HCT116 (cell line): ENCODE measurements around the gene LAYN. TPM values are rescaled to one million over a fixed set of nuclear protein-coding genes. Genes with fewer than 3 reads are reported as not detected.

ENCODE experiments used
- ATAC-seq: fragments of 200-7000 bp; cut with Tn5 transposase; 2 replicates; pipeline ENCODE4 v1.9.1; 2020; ENCODE audit warnings: mild to moderate bottlenecking, moderate library complexity
- BruUV-seq: library from RNA; stranded (reverse); fragments of 400-500 nt; replicated peaks from 2 replicates; lab custom pipeline; 2021; lab: Mats Ljungman, UMichigan
- CTCF ChIA-PET: fragments of 300-600 bp; sonication (Branson Sonifier 250); formaldehyde crosslinking; loops from one replicate; lab custom pipeline; 2021; ENCODE audit warnings: antibody characterized with exemption; lab: Charles Lee
- POLR2A ChIA-PET: fragments of 300-600, 350-600 bp; sonication (Branson Sonifier 250); formaldehyde crosslinking; loops from one replicate; lab custom pipeline; 2021; ENCODE audit warnings: antibody characterized with exemption; lab: Charles Lee
- RAD21 ChIA-PET, 2 experiments: fragments of 300-600 bp; sonication (Branson Sonifier 250); formaldehyde crosslinking; loops; one replicate each; lab custom pipeline; 2023; ENCODE audit warnings: low total read pairs in 2 of 2; ENCODE audit not compliant: uncharacterized antibody in 2 of 2, unreplicated experiment in 2 of 2, low non-redundant PET in 1 of 2; lab: Charles Lee
- DNase-seq: peaks from one replicate; pipeline ENCODE4 v3.0.0-alpha.2; 2010; ENCODE audit warnings: low read depth, low spot score
- H2AFZ ChIP-seq: fragments of 200-600 bp; shearing (Covaris generic), sonication (generic); 2 replicates; pipeline ENCODE4 v1.6.1; 2017; ENCODE audit warnings: low read depth, mixed run types, mixed read lengths, antibody characterized with exemption, low read length; ENCODE audit not compliant: poor library complexity, severe bottlenecking
- H3K27ac ChIP-seq: 2 replicates; pipeline ENCODE4 v1.5.1; 2012; ENCODE audit warnings: low read depth, low read length
- H3K27me3 ChIP-seq: fragments of 200-600 bp; sonication (generic); 2 replicates; pipeline ENCODE4 v1.6.1; 2016; ENCODE audit warnings: mixed run types, low read length, mixed read lengths; ENCODE audit not compliant: insufficient read depth
- H3K36me3 ChIP-seq, 2 experiments: fragments of 200-500 bp in 1 of 2; fragments of 200-600 bp in 1 of 2; sonication (Bioruptor generic) in 1 of 2; sonication (generic) in 1 of 2; 2 replicates each; pipeline versions ENCODE4 v1.5.1 to v1.6.1; 2014 to 2016; ENCODE audit warnings: low read length in 2 of 2, inconsistent platforms in 1 of 2, mixed read lengths in 1 of 2, mixed run types in 1 of 2; ENCODE audit not compliant: insufficient read depth in 2 of 2, control insufficient read depth in 1 of 2
- H3K4me1 ChIP-seq, 2 experiments: fragments of 200-600 bp in 1 of 2; sonication (generic) in 1 of 2; 2 replicates each; pipeline versions ENCODE4 v1.5.1 to v1.6.1; 2012 to 2017; ENCODE audit warnings: low read length in 2 of 2, inconsistent platforms in 1 of 2, mild to moderate bottlenecking in 1 of 2, mixed read lengths in 1 of 2, mixed run types in 1 of 2, moderate library complexity in 1 of 2; ENCODE audit not compliant: insufficient read depth in 2 of 2, control insufficient read depth in 1 of 2
- H3K4me2 ChIP-seq: fragments of 200-600 bp; sonication (generic); 2 replicates; pipeline ENCODE4 v1.6.1; 2017; ENCODE audit warnings: mixed run types, low read length, mixed read lengths
- H3K4me3 ChIP-seq, 2 experiments: fragments of 200-600 bp in 1 of 2; sonication (generic) in 1 of 2; replicated peaks in 1 of 2; 2 replicates each; pipeline ENCODE4 v1.5.1; 2011 to 2016; ENCODE audit warnings: low read length in 2 of 2, control low read depth in 1 of 2, low read depth in 1 of 2, mild to moderate bottlenecking in 1 of 2, mixed read lengths in 1 of 2, mixed run types in 1 of 2
- H3K79me2 ChIP-seq: fragments of 200-600 bp; sonication (generic); 2 replicates; pipeline ENCODE4 v1.6.1; 2017; ENCODE audit warnings: mild to moderate bottlenecking, mixed run types, low read length, moderate library complexity, mixed read lengths; ENCODE audit not compliant: insufficient read depth
- H3K9ac ChIP-seq: fragments of 200-600 bp; sonication (generic); 2 replicates; pipeline ENCODE4 v1.6.1; 2016; ENCODE audit warnings: low read length, mixed read lengths
- H3K9me2 ChIP-seq: fragments of 200-600 bp; sonication (generic), shearing (Covaris generic); 2 replicates; pipeline ENCODE4 v1.6.1; 2017; ENCODE audit warnings: mixed run types, mild to moderate bottlenecking, moderate library complexity; ENCODE audit not compliant: insufficient read depth
- H3K9me3 ChIP-seq, 2 experiments: fragments of 200-500 bp in 1 of 2; fragments of 200-600 bp in 1 of 2; sonication (Bioruptor generic) in 1 of 2; sonication (generic) in 1 of 2; 2 replicates each; pipeline ENCODE4 v1.6.1; 2014 to 2017; ENCODE audit warnings: low read length in 2 of 2, mixed read lengths in 2 of 2, inconsistent platforms in 1 of 2, low read depth in 1 of 2, mild to moderate bottlenecking in 1 of 2, mixed run types in 1 of 2, moderate library complexity in 1 of 2; ENCODE audit not compliant: control insufficient read depth in 1 of 2, insufficient read depth in 1 of 2
- H4K20me1 ChIP-seq: fragments of 200-600 bp; sonication (generic), shearing (Covaris generic); 2 replicates; pipeline ENCODE4 v1.6.1; 2017; ENCODE audit warnings: mixed run types, mild to moderate bottlenecking, moderate library complexity; ENCODE audit not compliant: insufficient read depth
- MAX ChIP-seq: IDR thresholded peaks from 2 replicates; pipeline ENCODE4 v1.6.1; 2012
- SRF ChIP-seq: IDR thresholded peaks from 2 replicates; pipeline ENCODE4 v1.6.1; 2012; ENCODE audit warnings: low read depth
- TCF7L2 ChIP-seq: IDR thresholded peaks from 2 replicates; pipeline ENCODE4 v1.7.0; 2011; ENCODE audit warnings: borderline replicate concordance, inconsistent platforms; ENCODE audit not compliant: insufficient read depth, insufficient read length; ENCODE audit errors: extremely low read depth
- intact Hi-C: fragments of 100-400 bp; cut with micrococcal nuclease; formaldehyde crosslinking; loops from 2 replicates; pipeline ENCODE4 v1.10.0; 2022
- total RNA-seq: library from RNA; stranded (reverse); gene quantifications from one replicate; pipeline ENCODE4 v1.2.1, GENCODE V29; 2021; ENCODE audit not compliant: unreplicated experiment

The LAYN gene
- total RNA-seq, 1 experiment from 2014 or later: not detected

GRCh38 chr11:111525456-111525855 lies 15.1 kb upstream of the LAYN start:
- no peaks in the 10 kb centered on the region for H4K20me1 ChIP-seq
- H3K36me3 ChIP-seq: no peaks in the 10 kb centered on the region
- H3K9me3 ChIP-seq: no peaks in the 10 kb centered on the region
- H2AFZ ChIP-seq: no peak overlapping the region
- intact Hi-C loops: no loop called here
- no peaks in the 10 kb centered on the region for H3K27me3 ChIP-seq
- BruUV-seq: no TSS peak
- no peak for TF ChIP-seq SRF
- H3K4me1 ChIP-seq: peaks cover 0 to 11% of the 10 kb centered on the region in 2 experiments; a peak in 1 of 4 replicates
- no peak overlapping the region for H3K27ac ChIP-seq
- ChIA-PET CTCF (no interaction called here), POLR2A (no interaction called here), RAD21 (no interaction called here)
- no peaks in the 10 kb centered on the region for H3K79me2 ChIP-seq
- ATAC-seq (no peak), DNase-seq (no peak)
- no peak overlapping the region for H3K9ac ChIP-seq
- no peaks in the 10 kb centered on the region for H3K9me2 ChIP-seq
- no peak overlapping the region for H3K4me2 ChIP-seq
- H3K4me3 ChIP-seq: no peak overlapping the region

DNA sequence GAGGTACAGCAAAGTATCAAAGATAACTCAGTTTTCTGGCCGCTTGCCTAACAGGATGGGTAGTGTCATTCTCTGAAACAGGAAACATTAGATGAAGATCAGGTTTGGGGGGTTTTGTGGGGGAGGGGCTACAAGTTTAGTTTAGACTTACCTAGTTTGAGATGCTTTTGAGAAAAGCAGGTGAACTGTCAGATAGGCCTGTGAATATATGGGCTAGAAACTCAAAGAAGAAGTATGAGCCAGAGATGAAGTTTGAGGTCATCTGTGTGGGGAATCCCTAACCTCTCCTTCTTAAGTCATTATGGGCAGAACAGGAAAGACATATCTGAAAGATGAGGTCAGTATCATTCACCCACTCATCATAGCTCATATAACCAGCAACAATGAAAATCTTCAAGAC lies 14.0 kb upstream of the LAYN start:
- CTCF ChIA-PET: no interaction called here
- Histone ChIP-seq H3K9me3 (no peaks in the 10 kb centered on the region), H3K27me3 (no peaks in the 10 kb centered on the region), H3K4me3 (no peak overlapping the region), H3K36me3 (no peaks in the 10 kb centered on the region), H3K4me2 (no peak overlapping the region), H3K9me2 (no peaks in the 10 kb centered on the region), H3K27ac (no peak overlapping the region), H3K9ac (no peak overlapping the region), H2AFZ (no peak overlapping the region), H3K79me2 (no peaks in the 10 kb centered on the region), H3K4me1 (peaks cover 0 to 12% of the 10 kb centered on the region in 2 experiments; a peak in 2 of 4 replicates), H4K20me1 (no peaks in the 10 kb centered on the region)
- intact Hi-C loops: no loop called here
- TF ChIP-seq TCF7L2 (no peak), MAX (no peak)
- RAD21 ChIA-PET: no interaction called here
- BruUV-seq: no TSS peak
- POLR2A ChIA-PET: no interaction called here
- no peak for ATAC-seq
- DNase-seq: no peak
